Stimulated activated CD4-positive, alpha-beta T cell treated with anti-CD3 and anti-CD28 coated beads, TNF-alpha, amount 100 ng/mL, for 1 hour (primary cell): ENCODE data around the gene SPRYD3.
"Not testable (repeated sequence)": the region's sequence is repeated elsewhere in the genome, so short reads cannot be mapped to it uniquely, and the experiment has no call there.

Experiments
- DNase-seq, 3 donors: peaks; one replicate each; pipeline ENCODE4 v3.0.0-alpha.2; 2020; ENCODE audit warnings: low read depth in 3 of 3, low spot score in 1 of 3

The SPRYD3 gene

GRCh38 chr12:53031616-53032015 lies 47.6 kb downstream of the SPRYD3 start:
- DNase-seq = no peak

GRCh38 chr12:53027014-53027413 lies 52.2 kb downstream of the SPRYD3 start:
- DNase-seq = not testable (repeated sequence)

- DNase-seq = no peak
Observed at GRCh38 chr12:53025250-53025649, 53.9 kb downstream of the SPRYD3 start.

GRCh38 chr12:53014709-53015108 lies 64.5 kb downstream of the SPRYD3 start:
- DNase-seq = no peak
